GM06990 (cell line): Measurements from ENCODE around the gene RAB5IF.

Experiments used
- DNase-seq: peaks from one replicate; pipeline ENCODE4 v3.0.0-alpha.2; 2011; ENCODE audit not compliant: insufficient read length; ENCODE audit errors: extremely low read depth
- H3K27me3 ChIP-seq: replicated peaks from 2 replicates; pipeline ENCODE4 v1.6.0; 2011; ENCODE audit warnings: low read length; ENCODE audit not compliant: control insufficient read depth, insufficient read depth
- H3K36me3 ChIP-seq: 2 replicates; pipeline ENCODE4 v1.5.1; 2011; ENCODE audit warnings: low read length; ENCODE audit not compliant: control insufficient read depth, insufficient read depth
- H3K4me3 ChIP-seq: replicated peaks from 2 replicates; pipeline ENCODE4 v1.5.1; 2011; ENCODE audit warnings: low read depth, mild to moderate bottlenecking, control low read depth, low read length
- TF ChIP-seq, protein P1 (sequence below): IDR thresholded peaks from 2 replicates; pipeline ENCODE4 v1.5.1; 2011; ENCODE audit warnings: low read length, control low read depth, mild to moderate bottlenecking, inconsistent platforms; ENCODE audit not compliant: insufficient read depth, poor library complexity, severe bottlenecking

The RAB5IF gene

DNA sequence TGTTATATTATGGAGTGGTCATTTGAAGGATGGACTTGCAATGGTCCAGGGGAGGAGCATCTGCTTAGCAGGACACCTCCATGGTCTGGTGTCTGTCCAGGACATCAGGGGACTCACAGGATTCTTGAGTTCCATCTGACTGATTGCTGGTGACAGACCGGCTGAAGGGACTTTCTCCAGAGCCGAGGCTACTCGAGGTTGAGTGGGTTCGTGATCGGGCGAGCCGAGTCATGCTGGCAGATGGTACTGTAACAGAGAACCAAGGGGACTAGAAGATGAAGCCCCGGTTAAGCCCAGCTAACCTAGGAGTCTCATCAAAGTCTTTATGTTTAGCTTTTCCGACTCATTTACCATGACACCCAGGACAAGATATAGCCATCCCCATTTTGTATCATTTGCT is 47.9 kb downstream of the RAB5IF start:
- Histone ChIP-seq H3K27me3 (no peaks in the 10 kb centered on the region), H3K36me3 (no peaks in the 10 kb centered on the region), H3K4me3 (no peak overlapping the region)
- TF ChIP-seq, protein P1, sequence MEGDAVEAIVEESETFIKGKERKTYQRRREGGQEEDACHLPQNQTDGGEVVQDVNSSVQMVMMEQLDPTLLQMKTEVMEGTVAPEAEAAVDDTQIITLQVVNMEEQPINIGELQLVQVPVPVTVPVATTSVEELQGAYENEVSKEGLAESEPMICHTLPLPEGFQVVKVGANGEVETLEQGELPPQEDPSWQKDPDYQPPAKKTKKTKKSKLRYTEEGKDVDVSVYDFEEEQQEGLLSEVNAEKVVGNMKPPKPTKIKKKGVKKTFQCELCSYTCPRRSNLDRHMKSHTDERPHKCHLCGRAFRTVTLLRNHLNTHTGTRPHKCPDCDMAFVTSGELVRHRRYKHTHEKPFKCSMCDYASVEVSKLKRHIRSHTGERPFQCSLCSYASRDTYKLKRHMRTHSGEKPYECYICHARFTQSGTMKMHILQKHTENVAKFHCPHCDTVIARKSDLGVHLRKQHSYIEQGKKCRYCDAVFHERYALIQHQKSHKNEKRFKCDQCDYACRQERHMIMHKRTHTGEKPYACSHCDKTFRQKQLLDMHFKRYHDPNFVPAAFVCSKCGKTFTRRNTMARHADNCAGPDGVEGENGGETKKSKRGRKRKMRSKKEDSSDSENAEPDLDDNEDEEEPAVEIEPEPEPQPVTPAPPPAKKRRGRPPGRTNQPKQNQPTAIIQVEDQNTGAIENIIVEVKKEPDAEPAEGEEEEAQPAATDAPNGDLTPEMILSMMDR: no peak
- no peak for DNase-seq

DNA sequence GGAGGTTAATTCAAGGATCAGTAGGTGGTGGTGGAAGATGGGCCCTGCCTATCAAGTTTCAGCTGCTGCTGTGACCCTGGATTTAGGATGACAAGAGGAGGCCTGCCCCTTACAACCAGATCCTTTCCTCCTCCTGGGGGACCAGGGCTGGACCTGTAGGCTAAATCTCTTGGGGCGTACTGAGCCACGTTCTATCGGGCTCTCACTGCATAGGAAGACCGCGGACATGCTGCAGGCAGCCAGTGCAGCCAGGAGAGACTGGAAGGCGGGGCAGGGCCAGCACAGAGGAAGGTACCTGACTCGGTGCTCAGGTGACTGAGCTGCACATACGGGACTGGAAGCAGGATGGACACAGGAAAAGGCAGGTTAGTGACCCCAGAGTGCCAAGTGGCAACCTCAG is 48.9 kb downstream of the RAB5IF start:
- no peaks in the 10 kb centered on the region for H3K36me3 ChIP-seq
- TF ChIP-seq, protein P1: no peak

DNA sequence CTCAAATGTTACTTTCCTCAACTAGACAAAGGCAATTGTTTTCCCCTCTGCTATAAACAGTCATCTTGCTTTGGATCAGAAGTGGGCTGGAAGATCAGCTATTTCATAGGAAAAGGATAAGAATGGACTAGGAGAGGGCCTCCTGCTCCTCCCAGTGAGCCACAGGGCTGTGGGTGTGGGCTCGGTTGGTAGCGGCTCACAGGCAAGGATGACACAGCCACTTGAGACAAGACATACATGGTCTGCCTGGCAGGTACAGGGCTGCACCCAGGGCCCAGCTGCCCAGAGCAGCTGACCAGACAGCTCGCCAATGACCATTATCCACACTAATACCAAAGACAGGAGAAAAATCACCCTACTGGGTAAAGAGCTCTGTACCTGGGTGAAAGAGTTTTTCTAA is 49.4 kb downstream of the RAB5IF start:
- DNase-seq: no peak
- H3K27me3 ChIP-seq: no peaks in the 10 kb centered on the region
- no peaks in the 10 kb centered on the region for H3K36me3 ChIP-seq
- no peak overlapping the region for H3K4me3 ChIP-seq
- TF ChIP-seq, protein P1: no peak

More for the DNA sequence above, 48.9 kb downstream of the RAB5IF start:
- Histone ChIP-seq H3K4me3 (no peak overlapping the region), H3K27me3 (no peaks in the 10 kb centered on the region)
- no peak for DNase-seq

DNA sequence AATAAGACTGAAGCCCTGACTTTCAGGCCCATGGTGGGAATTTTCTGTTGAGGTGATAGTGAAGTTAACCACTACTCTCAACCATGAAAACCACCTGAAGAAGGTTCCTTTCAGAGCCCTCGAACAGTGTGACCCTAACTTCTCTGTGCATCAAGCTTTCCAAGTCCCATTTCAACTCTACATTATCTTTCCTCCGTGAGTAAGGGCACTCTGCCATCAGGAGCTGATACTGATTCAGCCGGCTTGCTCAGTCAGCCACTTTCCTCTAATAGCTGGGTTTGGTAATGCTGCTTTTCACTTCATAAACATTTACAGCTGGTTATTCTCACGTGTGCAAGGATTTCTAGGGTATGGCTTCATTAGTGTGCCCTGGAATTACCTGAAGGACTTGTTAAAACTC is 51.2 kb downstream of the RAB5IF start:
- Histone ChIP-seq H3K27me3 (no peaks in the 10 kb centered on the region), H3K36me3 (no peaks in the 10 kb centered on the region), H3K4me3 (no peak overlapping the region)
- no peak for DNase-seq
- TF ChIP-seq, protein P1: no peak

DNA sequence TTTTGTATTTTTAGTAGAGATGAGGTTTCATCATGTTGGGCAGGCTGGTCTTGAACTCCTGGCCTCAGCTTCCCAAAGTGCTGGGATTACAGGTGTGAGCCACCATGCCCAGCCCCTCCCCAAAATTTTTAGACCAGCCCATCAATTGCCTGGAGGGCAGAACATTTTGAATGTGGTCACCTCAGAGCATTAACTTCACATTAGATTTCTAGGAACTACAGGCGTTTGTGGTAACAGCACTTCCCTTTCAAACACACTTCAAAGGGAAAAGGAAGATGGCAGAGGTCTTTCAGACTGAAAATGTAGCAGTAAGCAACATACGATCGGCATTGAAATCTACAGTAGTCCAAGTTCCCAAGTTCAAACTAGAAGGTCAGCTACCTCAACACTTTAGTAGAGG is 52.7 kb downstream of the RAB5IF start:
- Histone ChIP-seq H3K4me3 (no peak overlapping the region), H3K36me3 (no peaks in the 10 kb centered on the region), H3K27me3 (no peaks in the 10 kb centered on the region)
- TF ChIP-seq, protein P1: no peak
- no peak for DNase-seq
